Esophagus squamous epithelium (tissue), 4 donors: ENCODE data around the gene RBM33.

Experiments
- CTCF ChIP-seq, 6 experiments: fragments of 450-650 bp in 4 of 6; fragments of 200-600 bp in 2 of 6; sonication (generic) in 2 of 6; IDR thresholded peaks; one replicate each; pipeline ENCODE4 v1.5.1; 2016 to 2019; ENCODE audit warnings: antibody characterized with exemption in 6 of 6, mild to moderate bottlenecking in 4 of 6, moderate library complexity in 4 of 6
- POLR2A ChIP-seq, 4 donors: fragments of 450-650 bp; IDR thresholded peaks; one replicate each; pipeline ENCODE4 v1.6.1; 2017; ENCODE audit warnings: antibody characterized with exemption in 4 of 4, mild to moderate bottlenecking in 4 of 4, moderate library complexity in 3 of 4

GRCh38 chr7:155756322-155756721 is 111.9 kb downstream of the RBM33 start:
- no peak for TF ChIP-seq CTCF (IDR thresholded peaks at IDR 0.05)
- no peak for TF ChIP-seq POLR2A (IDR thresholded peaks at IDR 0.05)
